ENCODE data around the gene GNG13.

Gene GNG13

GRCh38 chr16:772959-773358 is 27.6 kb downstream of the GNG13 start:
- TF ChIP-seq CTCF (IDR thresholded peaks at IDR 0.05), result no peak

- no peak for TF ChIP-seq CTCF (IDR thresholded peaks at IDR 0.05)
These were observed 30.1 kb downstream of the GNG13 start for GRCh38 chr16:770411-770810.

GRCh38 chr16:769934-770333 is 30.6 kb downstream of the GNG13 start:
- no peak for TF ChIP-seq CTCF (IDR thresholded peaks at IDR 0.05)

GRCh38 chr16:769184-769784 is 31.2 kb downstream of the GNG13 start:
- TF ChIP-seq CTCF (IDR thresholded peaks at IDR 0.05), result no peak

- no peak for TF ChIP-seq CTCF (IDR thresholded peaks at IDR 0.05)
These were observed 32.1 kb downstream of the GNG13 start for GRCh38 chr16:768428-768827.

GRCh38 chr16:767743-768235 is 32.7 kb downstream of the GNG13 start:
- no peak for TF ChIP-seq CTCF (IDR thresholded peaks at IDR 0.05)

- no peak for TF ChIP-seq CTCF (IDR thresholded peaks at IDR 0.05)
These were observed 33.5 kb downstream of the GNG13 start for GRCh38 chr16:766820-767640.
